Activated naive CD4-positive, alpha-beta T cell (primary cell): ENCODE results near the gene PPP1R16B.
"Not testable (repeated sequence)": the region's sequence is repeated elsewhere in the genome, so short reads cannot be mapped to it uniquely, and the experiment has no call there.

Experiments
- DNase-seq, 4 experiments: peaks; one replicate each; lab custom pipeline; 2025; lab: John Stamatoyannopoulos, UW

Gene PPP1R16B

GRCh38 chr20:38853759-38854158 is 48.3 kb downstream of the PPP1R16B start:
- DNase-seq: no peak

DNA sequence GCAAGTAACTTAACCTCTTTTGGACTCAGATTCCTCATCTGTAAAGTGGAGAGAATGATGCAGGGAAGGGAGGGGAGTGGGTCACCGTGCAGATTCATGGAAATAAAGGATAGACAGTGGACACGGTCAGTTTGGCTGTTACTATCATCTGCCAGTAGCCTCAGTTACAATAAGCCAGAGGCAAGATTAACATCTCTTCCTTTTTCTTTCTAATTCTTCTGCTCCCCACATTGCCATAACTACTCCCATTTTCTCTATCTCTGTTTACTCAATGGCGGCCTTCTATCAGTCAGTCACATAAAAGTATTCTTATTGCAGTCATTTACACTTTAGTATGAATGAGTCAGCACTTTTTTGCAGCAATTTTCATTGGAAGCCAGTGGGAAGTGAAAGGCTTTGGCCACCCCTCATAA is 49.2 kb downstream of the PPP1R16B start:
- DNase-seq: no peak

- DNase-seq: no peak
Observed at GRCh38 chr20:38855356-38855755, 49.9 kb downstream of the PPP1R16B start.

GRCh38 chr20:38856570-38856969 is 51.1 kb downstream of the PPP1R16B start:
- DNase-seq: no peak

DNA sequence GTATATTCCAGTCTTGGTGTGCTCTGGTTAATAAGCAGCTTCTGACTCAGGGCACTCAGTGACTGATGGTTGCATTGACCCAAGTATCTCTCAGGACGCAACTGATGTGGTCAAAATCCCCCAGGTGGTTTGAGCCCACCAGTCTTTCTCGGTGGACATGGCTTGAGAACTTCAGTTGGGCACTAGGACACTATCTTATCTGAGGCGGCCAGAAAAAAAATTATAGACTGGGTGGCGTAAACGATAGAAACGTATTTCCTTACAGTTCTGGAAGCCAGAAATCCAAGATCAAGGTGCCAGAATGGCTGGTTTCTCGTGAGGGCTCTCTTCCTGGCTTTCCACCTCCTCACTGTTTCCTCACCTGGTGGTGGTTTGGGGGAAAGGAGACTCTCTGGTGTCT is 52.2 kb downstream of the PPP1R16B start:
- DNase-seq: no peak

GRCh38 chr20:38859070-38859690 is 53.7 kb downstream of the PPP1R16B start:
- DNase-seq: no peak

DNA sequence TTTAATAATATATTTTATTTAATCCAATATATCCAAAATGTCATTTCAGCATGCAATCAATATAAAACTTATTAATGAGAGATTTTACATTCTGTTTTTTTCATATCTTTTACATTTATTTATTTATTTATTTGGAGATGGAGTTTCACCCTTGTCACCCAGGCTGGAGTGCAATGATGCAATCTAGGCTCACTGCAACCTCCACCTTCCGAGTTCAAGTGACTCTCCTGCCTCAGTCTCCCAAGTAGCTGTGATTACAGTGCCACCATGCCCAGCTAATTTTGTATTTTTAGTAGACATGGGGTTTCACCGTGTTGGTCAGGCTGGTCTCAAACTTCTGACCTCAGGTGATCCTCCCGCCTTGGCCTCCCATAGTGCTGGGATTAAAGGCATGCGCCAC is 54.4 kb downstream of the PPP1R16B start:
- not testable (repeated sequence) for DNase-seq

- DNase-seq: no peak
Observed at GRCh38 chr20:38861071-38861401, 55.5 kb downstream of the PPP1R16B start.

- no peak for DNase-seq
Observed at GRCh38 chr20:38862226-38862625, 56.7 kb downstream of the PPP1R16B start.

GRCh38 chr20:38863024-38863851 is 57.7 kb downstream of the PPP1R16B start:
- no peak for DNase-seq

GRCh38 chr20:38864662-38865061 is 59.2 kb downstream of the PPP1R16B start:
- DNase-seq: no peak

DNA sequence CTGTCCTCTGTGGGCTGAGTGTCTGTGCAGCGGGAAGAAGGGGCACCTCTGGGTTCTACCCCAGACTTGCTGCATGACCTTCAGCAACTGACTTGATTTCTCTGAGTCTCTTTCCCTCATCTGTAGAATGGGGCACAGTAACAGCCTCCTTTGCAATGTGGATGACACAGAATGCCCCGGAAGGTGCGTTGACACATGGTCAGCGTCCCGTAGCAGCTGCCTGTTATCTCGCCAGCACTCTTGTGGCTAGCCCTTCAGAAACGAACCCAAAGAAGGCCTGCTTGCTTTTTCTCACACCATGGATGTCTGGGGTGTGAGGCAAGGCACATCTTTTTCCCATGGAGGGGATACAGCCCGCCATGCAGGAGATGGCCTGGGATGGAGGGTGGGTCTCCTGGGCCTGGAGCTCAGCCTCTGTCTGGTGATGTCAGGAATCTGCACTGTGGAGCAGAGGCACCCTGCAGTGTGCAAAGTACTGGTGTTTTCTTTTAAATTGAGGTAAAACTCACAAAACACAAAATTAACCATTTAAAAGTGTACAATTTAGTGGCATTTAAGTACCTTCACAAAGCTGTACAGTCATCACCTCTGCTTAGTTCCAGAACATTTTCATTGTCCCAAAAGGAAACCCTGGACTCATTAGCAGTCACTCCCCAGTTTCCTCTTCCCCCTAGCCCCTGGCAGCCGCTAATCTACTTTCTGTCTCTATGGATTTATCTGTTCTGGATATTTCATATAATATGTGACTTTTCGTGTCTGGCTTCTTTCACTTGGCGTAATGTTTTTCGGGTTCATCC is 61.0 kb downstream of the PPP1R16B start:
- no peak for DNase-seq

GRCh38 chr20:38867062-38867359 is 61.5 kb downstream of the PPP1R16B start:
- no peak for DNase-seq

GRCh38 chr20:38870733-38871559 is 65.4 kb downstream of the PPP1R16B start:
- no peak for DNase-seq

DNA sequence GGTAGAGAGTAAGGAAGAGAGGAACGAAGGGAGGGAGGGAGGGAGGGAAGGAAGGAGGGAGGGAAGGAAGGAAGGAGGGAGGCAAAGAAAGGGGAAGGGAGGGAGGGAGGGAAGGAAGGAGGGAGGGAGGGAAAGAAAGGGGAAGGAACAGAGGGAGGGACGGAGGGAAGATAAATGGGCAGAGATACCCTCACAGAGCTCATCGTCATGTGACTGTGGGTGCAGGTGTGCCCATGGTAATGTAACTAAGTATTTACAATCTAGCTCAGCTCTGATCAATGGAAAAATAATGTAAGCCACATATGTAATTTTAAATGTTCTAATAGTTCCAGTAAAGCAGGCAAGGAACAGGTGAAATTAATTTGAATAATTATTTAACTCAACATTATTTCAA is 66.1 kb downstream of the PPP1R16B start:
- no peak for DNase-seq

GRCh38 chr20:38872036-38872435 is 66.5 kb downstream of the PPP1R16B start:
- no peak for DNase-seq

DNA sequence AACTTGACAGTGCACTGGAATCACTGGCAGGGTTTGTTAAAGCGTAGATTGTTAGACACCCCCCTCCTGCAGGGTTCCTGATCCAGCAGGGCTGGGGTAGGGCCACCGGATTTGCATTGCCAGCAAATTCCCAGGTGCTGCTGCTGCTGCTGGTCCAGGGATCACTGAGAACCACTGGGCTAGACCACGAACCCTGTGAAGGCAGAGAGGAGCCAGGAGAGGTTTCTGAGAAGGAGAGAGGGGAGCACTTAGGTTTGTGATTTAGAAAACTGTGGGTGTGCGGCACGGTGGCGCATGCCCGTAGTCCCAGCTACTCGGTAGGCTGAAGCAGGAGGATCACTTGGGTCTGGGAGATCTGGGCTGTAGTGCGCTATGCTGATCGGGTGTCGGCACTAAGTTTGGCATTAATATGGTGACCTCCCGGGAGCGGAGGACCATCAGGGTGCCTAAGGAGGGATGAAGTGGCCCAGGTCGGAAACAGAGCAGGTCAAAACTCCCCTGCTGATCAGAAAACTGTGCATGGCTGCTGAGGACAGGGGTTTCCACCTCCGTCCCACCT is 67.1 kb downstream of the PPP1R16B start:
- no peak for DNase-seq

GRCh38 chr20:38873050-38873581 is 67.6 kb downstream of the PPP1R16B start:
- DNase-seq: peak; percentile 10 to 44 (median 26)

DNA sequence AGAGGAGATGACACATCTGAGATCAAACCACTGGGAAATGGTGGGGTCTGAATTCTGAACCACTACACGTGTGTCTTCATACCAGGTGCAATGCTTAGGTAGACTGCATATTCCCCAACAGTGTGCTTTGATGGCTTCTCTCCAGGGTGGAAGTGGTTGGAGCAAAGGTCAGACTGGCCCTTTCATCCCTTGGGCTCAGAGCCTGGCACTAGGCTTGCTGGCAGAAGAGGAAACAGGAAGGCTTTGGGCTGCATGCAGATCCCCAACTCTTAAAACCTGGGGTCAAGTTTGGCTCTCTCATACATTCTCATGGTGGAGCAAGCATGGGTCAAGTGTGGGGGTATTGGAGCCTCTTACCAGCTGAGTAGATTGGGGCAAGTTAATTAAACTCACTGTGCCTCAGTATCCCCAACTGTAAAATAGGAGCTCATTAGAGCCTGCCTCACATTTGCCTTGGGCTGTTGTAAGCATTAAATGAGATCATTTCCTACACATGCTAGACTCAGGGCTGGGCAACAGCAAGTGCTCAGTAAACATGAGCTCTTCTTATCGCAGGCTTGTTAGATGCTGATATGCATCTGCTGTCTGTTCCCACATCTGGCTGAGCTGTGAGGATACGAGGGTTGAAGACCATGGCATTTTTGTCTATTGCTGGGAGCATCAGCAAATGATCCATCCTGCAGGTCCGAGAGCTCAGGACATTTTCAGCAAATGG is 69.1 kb downstream of the PPP1R16B start:
- no peak for DNase-seq

DNA sequence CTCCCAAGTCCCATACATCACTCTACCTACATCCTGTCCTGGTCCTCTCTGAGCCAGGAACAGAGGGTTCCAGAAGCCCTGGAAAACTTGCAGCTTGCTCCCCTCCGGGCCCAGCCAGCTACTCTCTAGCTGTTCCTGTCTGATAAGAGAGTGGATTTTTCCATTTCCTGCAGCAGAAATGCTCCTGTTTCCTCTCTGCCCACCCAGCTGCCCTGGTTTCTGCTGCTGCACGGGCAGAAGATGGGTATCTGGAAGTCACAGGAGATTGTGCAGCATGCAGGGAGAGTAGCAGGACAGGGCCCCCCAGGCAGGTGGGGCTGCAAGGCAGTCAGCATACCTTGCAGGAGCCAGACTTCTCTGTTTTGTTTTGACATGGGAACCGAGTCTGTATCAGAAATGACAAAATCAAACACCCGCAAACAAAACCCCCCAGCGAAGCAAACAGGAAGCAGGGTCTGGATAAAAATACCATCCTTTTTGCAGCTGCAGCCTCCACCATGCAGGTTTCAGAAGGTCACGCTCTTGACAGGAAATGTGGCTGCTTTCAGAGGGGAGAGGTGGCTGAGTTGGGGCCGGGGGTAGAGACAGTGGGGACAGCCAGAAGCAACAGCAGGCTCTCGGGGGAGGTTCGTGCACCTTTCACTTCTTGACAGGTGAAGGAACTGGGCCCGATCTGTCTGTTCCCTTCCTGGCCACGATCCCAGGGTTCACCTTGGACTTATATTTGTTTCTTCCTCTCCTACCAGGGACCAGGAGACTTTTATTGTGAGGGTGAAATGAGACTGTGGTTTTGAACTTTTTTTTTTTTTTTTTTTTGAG is 69.9 kb downstream of the PPP1R16B start:
- peak in 1 of 4 experiments; percentile 21 for DNase-seq
